Measurements from ENCODE around the gene LMTK3. TPM values are rescaled to one million over a fixed set of nuclear protein-coding genes. Genes with fewer than 3 reads are reported as not detected.
"Not testable (repeated sequence)": the region's sequence is repeated elsewhere in the genome, so short reads cannot be mapped to it uniquely, and the experiment has no call there.

The LMTK3 gene
- total RNA-seq, 1 donor from 2014 or later: 4.9 TPM

DNA sequence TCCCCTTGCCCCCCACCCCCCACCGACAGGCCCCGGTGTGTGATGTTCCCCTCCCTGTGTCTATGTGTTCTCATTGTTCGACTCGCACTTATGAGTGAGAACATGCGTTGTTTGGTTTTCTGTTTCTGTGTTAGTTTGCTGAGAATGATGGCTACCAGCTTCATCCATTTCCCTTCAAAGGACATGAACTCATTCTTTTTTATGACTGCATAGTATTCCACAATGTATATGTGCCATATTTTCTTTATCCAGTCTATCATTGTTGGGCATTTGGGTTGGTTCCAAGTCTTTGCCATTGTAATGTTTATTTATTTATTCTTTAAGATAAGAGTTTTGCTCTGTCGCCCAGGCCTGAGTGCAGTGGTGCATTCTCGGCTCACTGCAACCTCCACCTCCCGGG lies 26.4 kb upstream of the LMTK3 start:
- ATAC-seq: not testable (repeated sequence)

- no peak for ATAC-seq
Observed at GRCh38 chr19:48537541-48537940, 25.9 kb upstream of the LMTK3 start.

DNA sequence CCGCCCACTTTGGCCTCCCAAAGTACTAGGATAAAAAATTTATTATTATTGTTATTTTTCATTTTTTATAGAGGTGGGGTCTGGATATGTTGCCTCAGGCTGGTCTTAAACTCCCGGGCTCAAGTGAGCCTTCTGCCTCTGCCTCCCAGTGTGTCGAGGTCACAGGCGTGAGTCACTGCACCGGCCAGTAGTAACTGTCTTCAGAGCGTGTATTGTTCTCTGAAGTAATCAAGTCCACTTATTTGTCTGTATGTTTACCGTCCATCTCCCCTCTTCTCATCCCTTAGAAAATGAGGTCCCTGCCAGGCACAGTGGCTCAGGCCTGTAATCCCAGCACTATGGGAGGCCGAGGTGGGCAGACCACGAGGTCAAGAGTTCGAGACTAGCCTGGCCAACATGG lies 22.1 kb upstream of the LMTK3 start:
- no peak for ATAC-seq

- ATAC-seq: no peak
Observed at GRCh38 chr19:48530770-48531169, 19.1 kb upstream of the LMTK3 start.

DNA sequence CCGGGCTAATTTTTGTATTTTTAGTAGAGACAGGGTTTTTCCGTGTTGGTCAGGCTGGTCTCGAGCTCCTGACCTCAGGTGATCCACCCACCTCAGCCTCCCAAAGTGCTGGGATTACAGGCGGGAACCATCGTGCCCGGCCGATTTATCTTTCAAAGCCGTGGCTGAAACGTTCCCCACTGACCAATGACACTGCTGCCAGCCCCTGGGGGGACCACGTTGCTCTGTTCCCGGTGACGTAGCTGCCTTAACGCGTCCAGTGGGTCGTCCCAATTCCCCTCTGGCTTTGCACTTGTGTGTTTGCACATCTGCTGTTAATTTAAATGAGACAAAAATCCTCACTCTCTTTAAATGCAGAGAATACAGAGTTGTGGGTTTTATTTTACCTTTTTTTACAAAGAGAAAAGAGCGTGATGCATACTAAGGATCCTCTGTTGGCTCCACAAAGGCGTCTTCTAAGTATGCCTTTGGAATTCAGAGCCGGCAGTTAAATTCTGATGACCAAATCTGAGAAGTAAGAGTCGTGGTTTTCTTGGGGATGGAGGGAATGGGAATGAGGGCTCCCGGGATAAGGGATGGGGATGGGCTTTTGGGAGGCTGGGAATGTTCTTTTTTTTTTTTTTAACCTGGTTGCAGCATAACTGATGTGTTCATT lies 18.6 kb upstream of the LMTK3 start:
- ATAC-seq: no peak

- ATAC-seq: no peak
Observed at GRCh38 chr19:48529156-48529555, 17.5 kb upstream of the LMTK3 start.

DNA sequence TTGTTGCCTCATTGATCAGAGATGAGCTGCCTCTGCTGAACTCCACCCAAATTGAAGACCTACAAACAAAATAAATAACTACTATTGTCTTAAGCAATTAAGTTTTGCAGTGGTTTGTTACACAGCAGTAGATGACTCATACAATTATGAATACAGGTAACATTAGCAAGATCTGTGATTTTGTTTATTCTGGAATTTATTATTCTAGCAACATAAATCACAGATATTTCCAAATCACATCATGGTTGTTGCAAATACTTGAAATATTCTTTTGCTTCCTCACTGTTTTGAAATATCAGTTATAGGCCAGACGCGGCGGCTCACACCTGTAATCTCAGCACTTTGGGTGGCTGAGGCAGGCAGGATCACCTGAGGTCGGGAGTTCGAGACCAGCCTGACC lies 13.1 kb upstream of the LMTK3 start:
- no peak for ATAC-seq

DNA sequence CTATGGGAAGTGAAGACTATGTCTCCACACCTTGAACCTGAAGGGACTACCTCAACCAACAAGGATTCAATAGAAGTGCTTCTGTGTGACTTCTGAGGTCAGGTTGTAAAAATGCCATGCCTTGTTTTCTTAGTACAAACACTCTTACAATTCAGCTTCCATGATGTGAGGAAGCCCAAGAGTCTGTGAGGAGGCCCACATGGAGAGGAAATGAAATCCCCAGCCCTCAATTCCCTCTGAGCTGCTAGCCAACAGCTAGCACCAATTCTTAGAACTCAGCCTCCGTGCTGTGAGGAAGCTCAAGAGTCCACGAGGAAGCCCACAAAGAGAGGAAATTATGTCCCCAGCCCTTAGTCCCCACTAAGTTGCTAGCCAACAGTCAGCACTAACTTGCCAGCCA lies 12.6 kb upstream of the LMTK3 start:
- no peak for ATAC-seq

- no peak for ATAC-seq
Observed at GRCh38 chr19:48520134-48520533, 8.5 kb upstream of the LMTK3 start.

- ATAC-seq: not testable (repeated sequence)
Observed at GRCh38 chr19:48519426-48519825, 7.8 kb upstream of the LMTK3 start.

DNA sequence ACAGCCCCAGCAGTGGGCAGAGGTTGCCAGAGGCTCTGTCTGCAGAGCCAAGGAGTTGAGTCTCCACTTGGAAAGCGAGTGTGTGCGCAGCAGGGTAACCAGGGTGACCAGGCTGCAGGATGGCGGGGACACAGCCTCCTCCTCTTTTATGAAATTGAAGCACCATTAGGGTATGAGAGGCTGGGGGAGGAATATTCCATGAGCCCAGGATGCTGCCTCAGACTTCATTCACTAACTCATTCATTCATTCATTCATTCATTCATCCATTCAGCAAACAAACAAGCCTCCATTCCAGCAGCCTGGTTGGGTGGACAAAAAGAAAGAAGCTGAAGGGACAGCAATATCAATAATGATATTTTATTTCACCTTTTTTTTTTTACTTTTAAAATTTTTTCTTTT lies 6.6 kb upstream of the LMTK3 start:
- ATAC-seq: no peak

- no peak for ATAC-seq
Observed at GRCh38 chr19:48516536-48516935, 4.9 kb upstream of the LMTK3 start.

GRCh38 chr19:48514123-48514458 lies 2.5 kb upstream of the LMTK3 start:
- no peak for ATAC-seq

GRCh38 chr19:48513289-48514122 lies 1.9 kb upstream of the LMTK3 start:
- ATAC-seq: peak; percentile 61

DNA sequence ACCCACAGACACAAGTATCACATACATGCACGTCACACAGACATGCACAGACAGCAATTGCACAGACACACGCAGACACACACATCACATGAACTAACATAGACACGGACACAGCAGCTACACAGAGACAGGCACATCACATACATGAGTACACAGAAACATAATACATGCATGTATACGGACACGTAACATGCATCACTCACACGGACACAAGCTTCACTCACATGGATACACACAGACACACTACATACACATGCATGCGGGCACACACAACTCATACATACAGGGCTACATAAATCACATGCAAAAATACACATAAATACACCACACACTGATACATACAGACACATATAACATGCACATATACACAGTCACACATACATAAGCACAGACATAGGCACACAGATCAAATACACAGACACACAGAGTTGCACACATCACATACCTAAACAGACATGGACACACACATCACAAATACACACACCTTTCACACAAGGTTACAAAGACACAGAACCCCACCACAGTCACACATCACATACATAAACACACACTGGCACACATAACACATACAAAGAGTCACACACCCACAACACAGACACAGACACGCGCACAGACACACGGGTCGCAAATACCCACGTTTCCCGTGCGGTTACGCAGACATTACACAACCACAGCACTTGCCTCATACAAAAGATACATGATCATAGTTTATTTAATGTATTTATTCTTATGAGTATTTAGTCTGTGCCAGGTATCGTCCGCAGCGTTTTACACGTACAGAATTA lies 1.1 kb upstream of the LMTK3 start:
- ATAC-seq: peak; percentile 4

GRCh38 chr19:48511321-48511731 lies 309 bp downstream of the LMTK3 start:
- no peak for ATAC-seq

DNA sequence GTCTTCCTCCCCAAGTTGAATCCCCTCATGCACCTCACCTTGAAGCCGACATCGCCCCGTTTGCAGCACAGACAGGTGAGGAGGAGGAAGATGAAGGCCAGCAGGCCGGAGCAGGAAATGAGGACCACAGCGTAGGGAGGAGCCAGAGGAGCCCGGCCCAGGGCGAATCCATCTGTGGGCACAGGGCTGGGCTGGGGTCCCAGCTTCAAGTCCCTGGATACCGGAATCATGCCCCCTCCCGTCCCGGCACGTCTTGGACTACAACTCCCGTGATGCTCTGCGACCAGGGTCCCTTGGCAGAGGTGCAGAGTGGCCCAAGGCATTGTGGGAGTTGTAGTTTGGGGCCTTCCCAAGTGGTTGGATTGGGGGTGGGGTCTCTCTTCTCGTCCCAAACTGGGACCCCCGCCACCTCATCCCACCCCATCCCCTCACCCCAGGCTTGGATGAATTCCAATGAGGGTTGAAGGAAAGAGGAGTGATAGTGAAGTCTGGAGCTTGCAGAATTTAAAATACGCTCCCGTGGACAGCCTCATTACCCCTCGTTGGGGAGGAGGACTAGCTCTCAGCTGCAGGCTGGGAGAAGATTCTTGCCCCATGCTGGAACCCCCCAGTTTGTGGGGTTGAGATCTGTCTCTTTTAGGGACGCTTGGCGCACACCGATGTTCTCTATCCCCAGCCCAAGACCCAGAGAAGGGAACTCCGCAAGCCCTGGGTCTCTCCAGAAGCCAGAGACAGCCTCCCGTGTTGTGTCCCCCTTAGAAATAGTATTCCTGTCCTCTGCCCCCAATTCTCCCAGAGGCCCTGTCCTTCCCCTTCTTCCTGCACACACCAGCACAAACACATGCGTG lies 990 bp downstream of the LMTK3 start:
- ATAC-seq: peak; percentile 35

DNA sequence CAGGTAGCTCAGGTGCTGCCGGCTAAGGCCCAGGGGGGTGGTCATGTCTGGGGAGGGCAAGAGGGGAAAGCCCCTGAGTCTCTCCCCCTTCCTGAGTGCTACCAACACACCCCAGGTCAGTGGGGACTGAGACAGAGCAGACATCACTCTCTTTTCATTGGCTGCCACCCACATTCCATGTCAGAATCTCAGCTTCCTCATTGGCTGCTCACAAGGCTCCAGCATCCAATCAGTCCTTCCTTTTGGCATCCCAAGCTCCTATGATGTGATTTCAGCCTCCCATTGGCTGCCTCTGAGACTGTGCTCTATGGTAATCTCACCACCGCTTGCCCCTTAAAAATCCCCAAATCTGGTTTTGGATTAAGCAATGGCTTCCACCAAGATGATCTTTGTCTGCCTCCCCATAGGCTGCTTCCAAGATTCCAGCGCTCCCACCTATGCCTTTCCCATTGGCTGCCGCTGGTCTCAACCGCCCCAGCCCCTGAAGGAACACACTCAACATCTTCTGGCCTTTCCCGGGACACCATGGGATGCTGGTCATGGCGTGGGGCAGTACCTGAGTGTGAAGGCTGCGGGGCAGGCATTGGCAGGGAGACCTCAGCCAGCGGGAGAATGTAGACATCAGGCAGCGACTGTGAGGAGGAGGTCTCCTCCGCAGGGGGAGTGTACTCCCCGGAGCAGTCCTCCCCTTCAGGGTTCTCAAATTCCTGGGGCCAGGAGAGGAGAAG lies 2.0 kb downstream of the LMTK3 start:
- ATAC-seq: no peak

DNA sequence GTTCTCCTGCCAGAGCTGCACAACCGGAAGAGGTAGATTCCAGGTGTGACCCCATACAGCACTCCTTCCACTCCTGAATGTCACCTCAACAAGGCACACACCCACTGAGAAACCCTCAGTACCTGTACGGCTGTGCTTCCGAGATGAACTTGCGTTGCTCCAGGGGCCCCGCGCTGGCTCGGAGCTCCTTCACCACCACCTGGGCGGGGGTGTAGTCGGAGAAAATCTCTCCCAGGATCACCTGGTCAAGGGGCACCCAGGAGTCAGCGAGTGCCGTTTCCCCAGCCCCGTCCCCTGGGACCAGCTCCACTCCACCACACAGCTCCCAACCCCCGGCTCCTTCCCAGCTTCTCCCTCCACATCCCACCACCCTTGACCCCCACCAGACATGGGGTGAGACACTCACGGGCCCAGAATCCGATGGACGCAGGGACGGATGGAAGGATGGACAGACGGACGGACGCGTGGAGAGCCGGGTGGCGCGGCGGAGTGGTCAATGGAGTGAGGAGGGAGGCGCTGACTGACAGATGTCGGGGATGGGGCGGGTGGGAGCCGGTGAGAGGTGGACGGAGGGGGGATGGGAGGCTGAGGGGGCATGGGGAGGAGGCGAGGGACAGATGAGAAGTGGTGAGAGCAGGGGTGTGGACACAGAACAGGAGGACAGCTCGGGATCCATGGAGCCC lies 2.8 kb downstream of the LMTK3 start:
- ATAC-seq: no peak

- no peak for ATAC-seq
Observed at GRCh38 chr19:48507911-48508439, 3.7 kb downstream of the LMTK3 start.

- no peak for ATAC-seq
Observed at GRCh38 chr19:48506138-48506733, 5.4 kb downstream of the LMTK3 start.

Data from esophagus mucosa (tissue), 1 donor.